ENCODE data around the gene COL18A1.

- TF ChIP-seq CTCF (IDR thresholded peaks at IDR 0.05; ENCODE audit: low read depth, low read length) (no peak), EZH2phosphoT487 (IDR thresholded peaks at IDR 0.05; ENCODE audit: low read depth) (no peak)
Measured at GRCh38 chr21:45457832-45458172, 52.8 kb downstream of the COL18A1 start.

Measured in OCI-LY3 (cell line).